Kasumi-1 (cell line): Measurements from ENCODE around the gene WRAP73.

Source experiments
- DNase-seq, 2 experiments: peaks; one replicate each; lab custom pipeline; 2025; lab: John Stamatoyannopoulos, UW

The WRAP73 gene

DNA sequence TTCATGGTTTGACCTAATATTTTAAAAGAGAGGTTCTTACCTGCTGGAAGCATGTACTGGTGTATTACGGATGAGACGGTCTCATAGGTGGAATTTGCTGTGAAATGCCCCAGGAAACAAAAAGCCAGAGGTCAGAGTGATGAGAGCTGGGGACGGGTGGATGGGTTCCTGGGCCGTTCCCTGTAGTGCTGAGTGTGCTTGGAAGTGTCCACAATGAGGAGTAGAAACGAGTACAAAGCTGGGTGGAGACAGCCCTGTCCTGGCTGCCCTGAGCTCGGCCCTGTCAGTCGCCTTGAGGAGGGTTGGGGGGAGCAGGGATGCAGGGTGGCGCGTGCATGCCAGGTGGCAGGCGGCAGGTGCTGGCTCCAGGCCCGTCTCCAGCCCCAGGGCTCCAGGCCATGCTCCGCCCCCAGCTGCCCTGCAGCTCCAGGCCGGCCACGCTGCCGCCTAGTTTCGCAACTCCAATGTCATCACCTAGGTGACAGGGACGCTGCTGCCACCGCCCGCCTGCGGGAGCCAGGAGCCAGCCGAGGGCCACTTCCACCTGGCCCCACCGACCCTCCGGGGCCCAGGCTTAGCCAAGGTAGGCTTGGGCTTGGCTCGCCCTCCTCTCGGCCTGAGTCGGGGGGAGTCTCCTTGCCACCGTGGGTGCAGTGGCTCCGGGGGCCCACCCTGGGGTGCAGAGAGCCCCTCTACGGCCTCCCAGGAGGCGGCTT, 18.8 kb upstream of the WRAP73 start:
- peak in 1 of 2 experiments; percentile 11 for DNase-seq

DNA sequence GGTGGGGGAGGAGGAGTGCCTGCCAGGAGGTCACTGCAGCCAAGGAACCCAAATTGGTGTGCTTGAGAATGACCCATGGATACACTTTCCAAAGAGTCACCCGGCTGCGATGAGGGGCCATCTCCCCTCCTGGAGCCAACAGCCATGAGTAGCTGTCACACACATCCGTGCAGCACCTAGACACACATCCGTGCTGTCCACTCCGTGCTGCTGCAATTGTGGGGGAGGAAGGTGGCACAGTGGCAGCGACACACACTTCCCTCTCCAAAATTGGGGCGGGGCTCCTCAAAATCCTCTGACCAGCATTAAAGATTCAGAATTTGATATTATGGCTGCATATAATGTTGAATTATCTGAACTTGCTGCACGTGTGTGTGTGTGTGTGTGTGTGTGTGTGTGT, 18.2 kb upstream of the WRAP73 start:
- no peak for DNase-seq

DNA sequence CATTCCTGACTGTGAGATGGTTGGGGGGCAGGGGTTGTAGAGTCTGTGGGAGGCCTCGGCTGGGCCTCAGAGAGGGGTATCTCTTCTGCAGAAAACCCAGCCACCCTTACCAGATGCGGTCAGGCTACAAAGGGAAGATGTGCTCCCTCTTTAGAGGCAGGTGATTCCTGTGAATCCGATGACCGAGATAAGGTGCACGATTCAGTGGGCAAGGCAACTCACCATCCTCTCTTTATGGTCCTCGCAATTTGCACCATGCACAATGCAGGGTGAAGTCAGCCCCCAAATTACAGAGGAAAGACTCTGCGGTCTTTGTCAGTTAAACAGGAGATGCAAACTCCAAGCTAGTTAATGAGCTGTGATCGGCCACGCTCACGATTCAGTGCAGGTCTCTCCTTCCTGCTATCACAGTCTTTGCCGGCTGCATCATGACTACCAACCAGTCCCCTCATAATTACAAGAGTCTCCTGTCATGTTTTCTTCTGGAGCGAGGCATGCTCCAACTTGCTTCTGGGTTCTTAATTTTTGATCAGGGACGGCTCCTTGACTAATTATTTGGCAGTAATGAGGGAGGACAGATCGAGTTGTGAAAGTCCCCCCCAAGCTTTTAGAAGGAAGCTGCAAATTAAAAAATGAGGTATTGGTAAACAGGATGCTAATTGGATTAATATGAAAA, 14.9 kb upstream of the WRAP73 start:
- DNase-seq = no peak

DNA sequence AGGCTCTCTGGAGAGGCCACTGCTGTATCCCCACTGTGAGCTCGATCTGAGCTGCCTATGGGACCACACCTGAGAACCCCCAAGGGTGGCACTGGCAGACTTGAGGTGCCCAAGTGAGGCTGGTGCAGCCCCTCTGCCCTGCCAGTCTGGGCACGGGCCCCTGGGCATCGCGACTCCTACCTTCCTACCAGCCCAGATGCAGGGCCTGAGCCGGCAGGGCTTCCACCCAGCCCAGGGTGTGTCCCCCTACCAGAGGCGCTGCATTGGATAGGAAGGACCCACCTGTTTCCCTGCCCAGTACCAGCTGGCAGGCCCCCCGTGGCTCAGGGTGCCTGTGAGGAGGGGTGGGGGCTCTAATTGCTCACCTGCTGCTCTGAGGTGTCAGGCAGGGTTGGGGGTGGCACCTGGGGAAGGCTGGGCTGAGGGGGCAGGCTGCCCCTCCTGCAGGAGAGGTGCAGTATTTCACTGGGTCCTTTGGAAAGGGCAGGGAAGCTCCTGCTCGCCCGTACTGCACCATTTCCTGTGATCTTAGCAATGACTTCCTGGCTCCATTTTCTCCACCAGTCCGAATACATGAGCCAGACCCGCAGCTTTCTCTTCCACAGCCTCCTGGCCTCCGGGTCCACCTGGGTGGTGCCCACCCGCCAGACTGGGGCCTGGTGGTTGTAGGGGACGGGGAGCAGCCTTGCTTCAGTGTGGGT, 14.2 kb upstream of the WRAP73 start:
- no peak for DNase-seq

DNA sequence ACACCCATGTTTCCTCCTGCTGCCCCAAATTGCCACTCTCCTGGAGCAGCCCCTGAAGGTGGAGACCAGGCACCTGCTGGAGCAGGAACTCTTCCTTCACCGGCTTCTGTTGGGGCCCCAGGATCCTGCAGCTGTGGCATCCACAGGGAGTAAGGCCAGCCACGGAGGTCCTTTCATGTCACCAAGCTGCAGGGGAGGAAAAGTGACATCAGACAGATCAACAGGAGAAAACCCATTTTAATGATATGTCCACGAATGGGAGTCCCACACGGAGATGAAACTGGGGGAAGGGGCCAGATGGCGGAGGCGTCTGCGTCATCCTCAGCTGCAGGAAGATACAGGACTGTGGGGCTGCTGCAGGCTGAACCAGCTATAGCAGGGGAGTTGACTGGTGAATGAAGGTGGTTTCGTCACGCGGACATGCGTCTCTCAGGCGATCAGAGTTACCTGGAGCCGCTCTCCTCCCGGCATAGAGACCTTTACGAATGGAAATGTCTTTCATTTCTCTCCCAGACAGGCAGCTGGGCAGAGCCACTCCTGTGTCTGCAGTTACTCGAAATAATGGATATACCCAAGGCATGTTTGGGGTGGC, 12.3 kb upstream of the WRAP73 start:
- DNase-seq = no peak

DNA sequence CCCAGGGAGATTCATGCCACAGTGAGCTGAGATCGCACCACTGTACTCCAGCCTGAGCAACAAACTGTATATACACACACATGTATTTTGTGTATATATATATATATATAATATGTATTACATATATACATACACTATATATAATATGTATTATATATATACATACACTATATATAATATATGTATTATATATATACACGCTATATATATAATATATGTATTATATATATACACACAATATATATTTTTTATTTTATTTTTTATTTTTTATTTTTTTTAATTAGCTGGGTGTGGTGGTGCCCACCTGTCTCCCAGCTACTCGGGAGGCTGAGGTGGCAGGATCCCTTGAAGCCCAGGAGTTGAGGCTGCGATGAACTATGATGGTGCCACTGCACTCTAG, 11.7 kb upstream of the WRAP73 start:
- no peak for DNase-seq

DNA sequence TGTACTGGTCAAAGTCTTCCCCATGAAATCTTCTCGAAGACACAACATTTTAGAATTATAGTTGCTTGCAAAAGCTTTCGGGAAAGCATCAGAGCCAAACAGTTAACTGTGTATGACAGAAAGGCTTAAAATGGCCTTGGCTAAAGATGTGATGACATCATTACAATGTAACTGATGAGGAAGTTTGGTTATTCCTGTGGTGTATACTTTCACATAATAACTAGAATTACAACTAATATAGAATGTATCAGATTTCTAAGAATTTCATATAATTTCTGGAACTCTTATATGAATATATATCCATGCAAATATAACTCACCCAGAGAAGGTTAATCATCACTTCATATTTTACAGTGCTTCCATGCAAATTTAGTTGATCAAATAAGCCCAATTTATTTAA, 10.8 kb upstream of the WRAP73 start:
- no peak for DNase-seq

DNA sequence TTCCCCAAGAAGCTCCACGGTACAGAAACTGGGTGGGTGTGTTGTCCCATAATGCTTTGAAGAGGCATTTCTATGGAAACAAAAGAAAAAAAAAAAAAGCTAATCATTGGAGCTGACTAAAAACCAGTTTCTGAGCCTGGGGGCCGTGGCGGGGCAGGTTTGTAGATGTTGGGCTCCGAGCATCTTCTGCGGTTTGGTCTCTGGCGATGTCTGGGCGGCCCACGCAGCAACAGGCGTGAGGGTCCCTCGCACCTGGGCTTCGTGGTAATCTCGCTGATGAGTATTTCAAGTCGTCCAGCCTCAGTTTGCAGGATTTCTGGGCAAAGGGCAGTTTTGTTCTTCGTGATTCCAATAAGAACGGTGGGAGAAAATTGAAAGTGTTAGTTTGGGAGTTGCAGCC, 9.2 kb upstream of the WRAP73 start:
- no peak for DNase-seq

DNA sequence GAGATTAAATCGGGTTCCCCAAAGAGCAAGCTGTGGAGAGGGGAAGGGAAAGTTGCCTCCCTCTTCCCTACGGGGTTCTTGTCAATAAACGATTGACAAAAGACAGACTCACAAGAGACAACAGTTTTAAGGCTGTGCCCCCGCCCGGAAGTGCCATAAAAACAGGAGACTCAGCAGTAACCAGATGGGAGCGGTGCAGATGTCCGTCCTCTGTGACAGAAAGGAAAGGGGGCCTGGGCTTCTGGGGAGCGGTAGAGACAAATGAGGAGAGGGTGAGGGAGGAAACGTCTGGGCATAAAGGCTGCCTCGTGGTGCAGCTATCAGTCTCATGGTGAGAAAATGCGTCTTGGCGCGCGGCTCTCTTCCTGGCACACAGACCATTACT, 8.3 kb upstream of the WRAP73 start:
- DNase-seq = no peak

DNA sequence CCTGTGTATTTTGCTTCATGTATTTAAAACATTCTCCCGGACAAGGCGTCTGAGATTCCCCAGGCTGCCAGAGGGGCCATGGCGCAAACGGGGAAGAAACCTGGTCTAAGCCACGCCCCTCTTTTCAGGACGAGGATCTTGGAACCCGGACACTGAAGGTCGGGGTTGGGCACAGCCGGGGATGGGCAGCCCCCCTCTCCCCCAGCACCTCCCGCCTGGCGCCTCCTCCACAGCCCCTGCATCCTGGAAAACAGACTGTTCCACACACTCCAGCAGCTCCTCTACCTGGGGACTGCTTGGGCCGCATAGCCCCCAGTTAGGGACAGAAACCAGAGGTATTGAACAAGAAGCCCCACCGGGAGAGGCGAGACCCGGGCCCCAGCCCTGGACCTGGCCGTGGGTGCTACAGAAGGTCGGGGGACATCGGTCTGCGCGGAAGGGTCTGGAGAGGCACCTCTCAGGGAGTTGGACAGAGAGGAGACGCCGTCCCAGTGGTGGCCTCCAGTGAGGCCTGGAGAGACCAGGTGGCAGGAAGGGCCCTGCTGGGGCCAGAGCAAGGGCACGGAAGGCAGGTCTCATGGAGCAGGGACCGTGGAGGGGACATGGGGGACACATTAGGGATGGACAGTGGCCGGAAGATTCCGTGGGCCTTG, 7.8 kb upstream of the WRAP73 start:
- no peak for DNase-seq

DNA sequence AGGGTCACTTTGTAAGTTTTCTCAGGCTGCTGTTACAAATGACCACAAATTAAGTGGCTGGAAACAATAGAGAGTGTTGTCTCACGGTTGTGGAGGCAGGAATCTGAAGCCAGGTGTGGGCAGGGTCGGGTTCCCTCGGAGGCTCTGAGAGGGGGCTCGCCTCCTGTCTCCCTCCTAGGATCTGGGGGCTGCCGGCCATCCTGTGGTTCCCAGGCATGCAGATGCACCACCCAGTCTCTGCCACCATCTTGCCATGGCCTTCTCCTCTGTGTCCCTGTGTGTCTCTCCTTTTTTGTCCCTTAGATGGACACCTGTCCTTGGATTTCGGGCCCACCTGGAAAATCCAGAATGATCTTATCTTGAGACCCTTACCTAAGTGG, 7.2 kb upstream of the WRAP73 start:
- no peak for DNase-seq

DNA sequence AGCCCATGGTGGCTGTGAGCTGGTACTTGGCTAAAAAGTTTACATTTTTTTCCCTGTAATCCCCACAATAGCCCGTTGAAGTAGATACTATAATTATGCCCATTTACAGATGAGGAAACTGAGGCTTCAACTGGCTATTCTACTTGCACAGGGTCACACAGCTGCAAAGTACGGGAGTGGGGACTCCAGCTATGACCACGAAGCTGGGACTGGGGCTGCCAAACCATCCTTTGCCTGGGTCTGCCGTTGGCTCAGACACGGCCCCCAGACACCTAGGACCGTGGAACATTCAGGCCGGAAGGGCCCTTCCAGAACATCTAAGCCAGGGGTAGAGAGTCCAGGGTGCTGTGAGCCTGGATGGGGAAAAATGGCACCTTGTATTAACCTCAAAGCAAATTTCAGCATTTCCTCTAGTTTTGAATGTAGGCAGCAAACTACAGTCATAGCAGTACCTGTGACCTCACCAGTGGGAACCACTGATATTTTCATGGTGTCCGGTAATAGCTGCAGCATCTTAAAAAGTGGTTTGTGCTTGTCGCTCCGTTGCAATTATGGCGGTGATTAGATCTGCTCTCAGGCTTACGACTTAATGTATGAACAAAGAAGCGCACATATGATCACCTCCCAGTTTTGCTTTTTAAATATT, 6.7 kb upstream of the WRAP73 start:
- no peak for DNase-seq

DNA sequence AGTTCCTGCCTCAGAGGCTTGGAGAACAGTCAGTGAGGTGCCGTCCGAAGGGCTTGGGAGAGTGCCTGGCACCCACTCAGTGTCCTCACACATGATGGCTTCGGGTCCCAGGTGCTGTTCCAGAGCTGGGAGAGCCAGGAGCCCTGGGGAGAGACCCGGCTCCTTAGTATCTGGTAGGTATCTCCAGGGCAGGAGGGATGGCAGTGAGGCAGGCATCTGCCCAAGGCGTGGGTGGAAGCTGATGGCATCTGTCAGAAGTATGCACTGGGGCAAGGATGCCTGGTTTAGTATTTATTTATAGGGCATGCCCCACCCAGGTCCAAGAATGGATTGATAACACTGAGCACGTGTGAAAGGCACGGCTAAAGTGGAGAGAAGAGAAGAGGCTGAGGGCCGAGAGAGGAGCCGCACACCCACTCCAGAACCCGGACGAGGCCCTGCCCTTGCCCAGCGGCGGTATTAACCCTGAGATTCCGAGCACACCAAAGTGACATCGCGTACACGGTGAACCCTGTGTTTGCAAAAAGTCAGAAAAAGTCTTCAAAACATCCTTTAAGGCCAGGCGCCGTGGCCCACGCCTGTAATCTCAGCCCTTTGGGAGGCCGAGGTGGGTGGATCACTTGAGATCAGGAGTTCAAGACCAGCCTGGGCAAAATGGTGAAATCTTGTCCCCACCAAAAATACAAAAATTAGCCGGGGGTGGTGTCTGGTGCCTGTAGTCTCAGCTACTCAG, 4.8 kb upstream of the WRAP73 start:
- no peak for DNase-seq

DNA sequence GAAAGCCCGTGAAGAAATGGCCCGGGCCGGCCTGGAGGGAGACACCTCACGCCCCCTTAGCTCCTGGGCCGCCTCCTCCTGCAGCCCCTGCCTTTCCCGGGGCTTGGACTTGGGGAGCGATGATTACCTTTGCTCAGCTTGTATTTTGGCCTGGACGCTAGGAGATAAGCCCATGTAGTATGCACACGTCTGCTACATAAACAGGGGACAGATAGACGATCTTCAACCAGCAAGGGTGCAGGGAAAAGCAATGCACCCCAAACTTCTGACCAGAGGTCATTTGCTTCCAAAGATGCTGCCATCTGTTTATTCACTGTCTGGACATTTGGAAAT, 3.3 kb upstream of the WRAP73 start:
- DNase-seq = no peak

DNA sequence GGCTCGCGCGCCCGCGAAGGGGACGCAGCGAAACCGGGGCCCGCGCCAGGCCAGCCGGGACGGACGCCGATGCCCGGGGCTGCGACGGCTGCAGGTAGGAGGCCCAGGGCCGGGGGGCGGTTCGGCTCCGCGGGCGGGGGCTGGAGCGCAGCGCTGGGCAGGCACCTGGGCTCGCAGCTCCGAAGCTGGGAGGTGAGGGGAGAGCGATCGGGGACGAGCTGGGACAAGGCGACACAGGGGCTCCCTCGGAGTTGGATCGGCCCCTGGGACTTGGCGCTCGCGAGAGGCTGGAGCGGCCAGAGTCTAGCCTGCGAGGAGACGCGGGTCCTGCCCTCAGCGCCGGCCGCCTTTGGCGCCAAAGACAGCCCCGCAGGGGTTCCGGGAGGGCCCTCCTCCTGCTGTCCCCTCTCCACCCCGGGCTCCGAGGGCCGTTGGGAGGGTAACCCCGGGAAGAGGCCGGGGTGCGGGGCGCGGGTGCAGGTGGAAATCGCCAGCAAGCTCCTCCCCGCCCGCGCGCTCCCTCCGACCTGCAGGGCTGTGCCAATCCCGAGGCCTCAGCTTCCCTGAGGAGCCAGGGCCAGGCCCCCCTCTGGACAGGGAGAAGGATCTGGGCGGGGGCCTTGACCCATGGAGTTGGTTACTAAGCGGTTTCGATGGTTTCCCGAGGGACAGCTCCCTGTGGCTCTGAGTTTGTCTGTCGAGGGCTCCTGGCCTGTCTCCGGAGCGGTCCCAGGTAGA, 2.8 kb upstream of the WRAP73 start:
- no peak for DNase-seq

DNA sequence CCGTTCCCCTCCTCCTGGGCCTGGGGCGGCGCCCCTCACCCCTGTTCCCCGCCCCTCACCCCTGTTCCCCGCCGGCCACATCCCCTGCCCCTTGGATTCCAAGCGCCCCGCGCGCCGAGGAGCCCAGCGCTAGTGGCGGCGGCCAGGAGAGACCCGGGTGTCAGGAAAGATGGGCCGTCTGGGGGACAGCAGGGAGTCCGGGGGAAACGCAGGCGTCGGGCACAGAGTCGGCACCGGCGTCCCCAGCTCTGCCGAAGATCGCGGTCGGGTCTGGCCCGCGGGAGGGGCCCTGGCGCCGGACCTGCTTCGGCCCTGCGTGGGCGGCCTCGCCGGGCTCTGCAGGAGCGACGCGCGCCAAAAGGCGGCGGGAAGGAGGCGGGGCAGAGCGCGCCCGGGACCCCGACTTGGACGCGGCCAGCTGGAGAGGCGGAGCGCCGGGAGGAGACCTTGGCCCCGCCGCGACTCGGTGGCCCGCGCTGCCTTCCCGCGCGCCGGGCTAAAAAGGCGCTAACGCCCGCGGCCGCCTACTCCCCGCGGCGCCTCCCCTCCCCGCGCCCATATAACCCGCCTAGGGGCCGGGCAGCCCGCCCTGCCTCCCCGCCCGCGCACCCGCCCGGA, 2.1 kb upstream of the WRAP73 start, which contains the start of gene TP73:
TP73 (plus strand) TSS at position 587 of the 618 bp plus-strand sequence. CDS start 29,850 bp downstream, outside the sequence.
- DNase-seq = no peak

DNA sequence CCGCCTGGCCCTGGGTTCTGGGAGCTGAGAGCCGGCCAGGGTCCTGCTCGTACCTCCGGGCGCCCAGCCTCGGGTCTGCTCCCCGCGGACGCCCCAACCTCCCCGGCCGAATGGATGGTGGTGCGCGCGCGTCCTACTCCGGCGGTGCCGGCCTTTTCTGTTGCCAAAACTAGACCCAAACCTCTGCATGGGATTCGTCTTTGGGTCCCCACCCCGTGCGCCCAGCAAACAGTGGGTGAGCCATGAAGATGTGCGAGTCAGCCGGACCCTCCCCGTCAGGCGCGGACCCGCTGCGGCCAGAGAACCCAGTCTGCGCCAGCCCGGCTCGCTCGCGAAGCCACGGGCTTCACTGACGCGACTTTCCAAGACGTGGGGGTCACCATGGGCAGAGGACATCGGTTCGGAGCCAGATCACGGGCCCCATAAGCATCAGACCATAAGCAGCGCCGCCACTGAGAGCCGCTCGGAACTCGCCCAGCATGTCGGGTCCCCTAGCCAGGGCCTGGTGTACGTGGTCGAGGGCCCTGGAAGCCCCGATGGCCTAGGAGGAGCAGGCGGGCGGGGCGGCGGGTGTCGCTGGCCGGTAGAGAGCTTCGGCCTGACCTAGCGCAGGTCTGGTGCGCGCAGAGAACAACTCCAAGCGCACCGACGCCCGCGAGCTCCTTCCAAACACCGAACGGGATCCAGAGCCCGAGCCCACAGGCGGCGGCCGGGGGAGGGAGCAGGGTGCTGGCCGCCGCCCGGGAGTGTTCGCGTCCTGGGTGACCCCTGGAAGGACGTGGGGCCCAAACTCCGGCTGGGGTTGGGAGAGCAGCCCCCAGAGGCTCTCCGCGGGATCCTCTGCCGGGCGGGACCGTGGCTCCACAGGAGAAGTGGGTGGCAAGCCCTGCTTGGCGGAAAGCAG, 1.4 kb upstream of the WRAP73 start:
- no peak for DNase-seq

DNA sequence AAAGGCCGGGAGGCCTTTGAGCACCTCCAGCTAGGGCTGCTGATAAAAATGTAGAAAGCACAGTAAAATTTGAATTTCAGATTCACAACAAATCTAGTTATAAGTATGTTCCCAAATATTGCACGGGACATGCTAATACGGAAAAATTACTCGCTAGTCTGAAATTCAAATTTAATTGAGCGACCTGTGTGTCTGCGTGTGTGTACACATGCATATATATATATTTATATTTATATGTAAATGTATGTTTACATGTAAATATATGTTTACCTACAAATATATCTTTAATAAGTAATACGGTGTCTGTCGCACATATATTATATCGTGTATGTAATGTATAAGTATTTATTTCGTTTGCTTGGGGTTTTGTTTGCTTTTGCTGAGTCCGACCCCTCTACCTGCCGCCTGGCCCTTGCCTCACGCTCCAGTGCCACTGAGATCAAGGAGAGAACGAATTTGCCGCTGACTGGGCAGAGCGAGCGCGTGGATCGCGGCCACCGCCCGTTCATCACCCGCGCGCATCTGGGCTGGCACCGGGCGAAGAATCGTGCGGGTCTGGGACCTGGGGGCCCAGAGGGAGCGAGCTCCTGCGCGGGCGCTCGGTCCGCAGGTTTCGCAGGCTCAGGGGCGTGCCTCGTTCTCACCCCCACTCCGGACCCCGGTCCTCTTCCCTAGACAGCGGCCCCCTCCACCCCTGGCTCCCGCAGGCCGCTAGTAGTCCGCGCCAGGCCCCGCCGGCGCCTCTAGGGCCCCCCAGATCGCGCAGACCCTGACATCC, 534 bp upstream of the WRAP73 start:
- no peak for DNase-seq
